Measurements from ENCODE around the gene ACSM2B. TPM values are rescaled to one million over a fixed set of nuclear protein-coding genes. Genes with fewer than 3 reads are reported as not detected.
"Not testable (repeated sequence)": the region's sequence is repeated elsewhere in the genome, so short reads cannot be mapped to it uniquely, and the experiment has no call there.

The ACSM2B gene
- total and polyA plus RNA-seq, 10 of the 15 experiments (the other 5 are each of a cell fraction or from before 2014, with no cell fraction given) = not detected

GRCh38 chr16:20598832-20599469, 22.8 kb upstream of the ACSM2B start:
- in situ Hi-C loops (cut with MboI) = no loop called here
- Histone ChIP-seq H3K27ac (ENCODE audit: control insufficient read depth, insufficient read depth) (no peak overlapping the region), H2AFZ (ENCODE audit: control insufficient read depth, low read depth, low read length) (no peak overlapping the region), H3K4me1 (ENCODE audit: control insufficient read depth, insufficient read depth, low read length) (no peaks in the 10 kb centered on the region), H4K20me1 (ENCODE audit: control insufficient read depth, insufficient read depth) (no peaks in the 10 kb centered on the region), H3K4me2 (ENCODE audit: control insufficient read depth, insufficient read depth) (no peak overlapping the region), H3K9ac (ENCODE audit: control insufficient read depth, insufficient read depth, low read length) (no peak overlapping the region), H3K9me3 (replicated peaks; ENCODE audit: control insufficient read depth, insufficient read depth, low read length) (no peaks in the 10 kb centered on the region), H3K36me3 (ENCODE audit: control insufficient read depth in 2 of 2, insufficient read depth in 2 of 2, low read length in 1 of 2) (no peaks in the 10 kb centered on the region), H3K4me3 (no peak overlapping the region), H3K27me3 (replicated peaks in 1 of 2; ENCODE audit: control insufficient read depth in 2 of 2, insufficient read depth in 2 of 2, low read length in 1 of 2) (no peaks in the 10 kb centered on the region), H3K79me2 (ENCODE audit: control insufficient read depth, insufficient read depth, low read length) (no peaks in the 10 kb centered on the region)
- intact Hi-C loops (cut with micrococcal nuclease; ENCODE audit: unreplicated experiment) = no loop called here
- BruUV-seq (replicated peaks) = no TSS peak
- TF ChIP-seq, protein P1, sequence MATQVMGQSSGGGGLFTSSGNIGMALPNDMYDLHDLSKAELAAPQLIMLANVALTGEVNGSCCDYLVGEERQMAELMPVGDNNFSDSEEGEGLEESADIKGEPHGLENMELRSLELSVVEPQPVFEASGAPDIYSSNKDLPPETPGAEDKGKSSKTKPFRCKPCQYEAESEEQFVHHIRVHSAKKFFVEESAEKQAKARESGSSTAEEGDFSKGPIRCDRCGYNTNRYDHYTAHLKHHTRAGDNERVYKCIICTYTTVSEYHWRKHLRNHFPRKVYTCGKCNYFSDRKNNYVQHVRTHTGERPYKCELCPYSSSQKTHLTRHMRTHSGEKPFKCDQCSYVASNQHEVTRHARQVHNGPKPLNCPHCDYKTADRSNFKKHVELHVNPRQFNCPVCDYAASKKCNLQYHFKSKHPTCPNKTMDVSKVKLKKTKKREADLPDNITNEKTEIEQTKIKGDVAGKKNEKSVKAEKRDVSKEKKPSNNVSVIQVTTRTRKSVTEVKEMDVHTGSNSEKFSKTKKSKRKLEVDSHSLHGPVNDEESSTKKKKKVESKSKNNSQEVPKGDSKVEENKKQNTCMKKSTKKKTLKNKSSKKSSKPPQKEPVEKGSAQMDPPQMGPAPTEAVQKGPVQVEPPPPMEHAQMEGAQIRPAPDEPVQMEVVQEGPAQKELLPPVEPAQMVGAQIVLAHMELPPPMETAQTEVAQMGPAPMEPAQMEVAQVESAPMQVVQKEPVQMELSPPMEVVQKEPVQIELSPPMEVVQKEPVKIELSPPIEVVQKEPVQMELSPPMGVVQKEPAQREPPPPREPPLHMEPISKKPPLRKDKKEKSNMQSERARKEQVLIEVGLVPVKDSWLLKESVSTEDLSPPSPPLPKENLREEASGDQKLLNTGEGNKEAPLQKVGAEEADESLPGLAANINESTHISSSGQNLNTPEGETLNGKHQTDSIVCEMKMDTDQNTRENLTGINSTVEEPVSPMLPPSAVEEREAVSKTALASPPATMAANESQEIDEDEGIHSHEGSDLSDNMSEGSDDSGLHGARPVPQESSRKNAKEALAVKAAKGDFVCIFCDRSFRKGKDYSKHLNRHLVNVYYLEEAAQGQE (IDR thresholded peaks at IDR 0.05; ENCODE audit: low read depth, low read length) = peak; percentile 79; the same call in 1 of the 2 replicates
- no peak for TF ChIP-seq BACH1 (IDR thresholded peaks at IDR 0.05; ENCODE audit: borderline replicate concordance)
- FAIRE-seq = no peak
- ChIA-PET RAD21 (ENCODE audit: unreplicated experiment) (no interaction called here), SMC1A (ENCODE audit: uncharacterized antibody, unreplicated experiment) (no interaction called here), CTCF (no interaction called here), POLR2A (no interaction called here)
- no peak for DNase-seq (ENCODE audit: low read depth, low spot score)
- ATAC-seq = no peak
- WGBS (ENCODE audit: insufficient coverage, insufficient replicate concordance, low lambda C conversion rate, missing lambda C conversion rate) = 52% methylated on average over 5 of the region's 5 CpGs

- RAD21 ChIA-PET (ENCODE audit: unreplicated experiment); H3K4me2 ChIP-seq (ENCODE audit: control insufficient read depth, insufficient read depth); BruUV-seq (replicated peaks); POLR2A ChIA-PET; intact Hi-C loops (cut with micrococcal nuclease; ENCODE audit: unreplicated experiment); SMC1A ChIA-PET (ENCODE audit: uncharacterized antibody, unreplicated experiment); in situ Hi-C loops (cut with MboI); H3K4me1 ChIP-seq (ENCODE audit: control insufficient read depth, insufficient read depth, low read length); H3K9ac ChIP-seq (ENCODE audit: control insufficient read depth, insufficient read depth, low read length); FAIRE-seq; H3K27me3 ChIP-seq (replicated peaks in 1 of 2; ENCODE audit: control insufficient read depth in 2 of 2, insufficient read depth in 2 of 2, low read length in 1 of 2); H3K9me3 ChIP-seq (replicated peaks; ENCODE audit: control insufficient read depth, insufficient read depth, low read length); DNase-seq (ENCODE audit: low read depth, low spot score); H3K36me3 ChIP-seq (ENCODE audit: control insufficient read depth in 2 of 2, insufficient read depth in 2 of 2, low read length in 1 of 2); H3K4me3 ChIP-seq; ATAC-seq; H3K79me2 ChIP-seq (ENCODE audit: control insufficient read depth, insufficient read depth, low read length); H3K27ac ChIP-seq (ENCODE audit: control insufficient read depth, insufficient read depth); H2AFZ ChIP-seq (ENCODE audit: control insufficient read depth, low read depth, low read length); CTCF ChIA-PET; H4K20me1 ChIP-seq (ENCODE audit: control insufficient read depth, insufficient read depth): not testable (repeated sequence)
- WGBS (ENCODE audit: insufficient coverage, insufficient replicate concordance, low lambda C conversion rate, missing lambda C conversion rate) = 19% methylated on average over 2 of the region's 2 CpGs
These were observed 19.5 kb upstream of the ACSM2B start for GRCh38 chr16:20595694-20596093.

GRCh38 chr16:20595068-20595467, 18.9 kb upstream of the ACSM2B start:
- H3K9ac ChIP-seq (ENCODE audit: control insufficient read depth, insufficient read depth, low read length); CTCF ChIA-PET; H3K9me3 ChIP-seq (replicated peaks; ENCODE audit: control insufficient read depth, insufficient read depth, low read length); in situ Hi-C loops (cut with MboI); H3K4me1 ChIP-seq (ENCODE audit: control insufficient read depth, insufficient read depth, low read length); BruUV-seq (replicated peaks); H4K20me1 ChIP-seq (ENCODE audit: control insufficient read depth, insufficient read depth); H3K27ac ChIP-seq (ENCODE audit: control insufficient read depth, insufficient read depth); SMC1A ChIA-PET (ENCODE audit: uncharacterized antibody, unreplicated experiment); H3K36me3 ChIP-seq (ENCODE audit: control insufficient read depth in 2 of 2, insufficient read depth in 2 of 2, low read length in 1 of 2); H3K4me3 ChIP-seq; RAD21 ChIA-PET (ENCODE audit: unreplicated experiment); FAIRE-seq; H3K4me2 ChIP-seq (ENCODE audit: control insufficient read depth, insufficient read depth); ATAC-seq; H2AFZ ChIP-seq (ENCODE audit: control insufficient read depth, low read depth, low read length); POLR2A ChIA-PET; intact Hi-C loops (cut with micrococcal nuclease; ENCODE audit: unreplicated experiment); H3K79me2 ChIP-seq (ENCODE audit: control insufficient read depth, insufficient read depth, low read length); DNase-seq (ENCODE audit: low read depth, low spot score); H3K27me3 ChIP-seq (replicated peaks in 1 of 2; ENCODE audit: control insufficient read depth in 2 of 2, insufficient read depth in 2 of 2, low read length in 1 of 2): not testable (repeated sequence)
- WGBS (ENCODE audit: insufficient coverage, insufficient replicate concordance, low lambda C conversion rate, missing lambda C conversion rate) = 25% methylated on average over 2 of the region's 2 CpGs

Data from GM12878 (cell line).